CD8-positive, alpha-beta memory T cell (primary cell): ENCODE data around the gene CNPY4. TPM values are rescaled to one million over a fixed set of nuclear protein-coding genes. Genes with fewer than 3 reads are reported as not detected.

Source experiments
- CTCF ChIA-PET: fragments of 350-600 bp; sonication (Branson Sonifier 250); formaldehyde crosslinking; loops from one replicate; lab custom pipeline; 2021; ENCODE audit warnings: antibody characterized with exemption; lab: Charles Lee
- POLR2A ChIA-PET: fragments of 350-600 bp; sonication (Branson Sonifier 250); formaldehyde crosslinking; loops from one replicate; lab custom pipeline; 2021; ENCODE audit warnings: antibody characterized with exemption; lab: Charles Lee
- DNase-seq, 5 donors: peaks; one replicate each; pipeline versions ENCODE4 v3.0.0 to v3.0.0-alpha.2; 2020 to 2022; ENCODE audit warnings: mixed read lengths in 1 of 5
- H3K27ac ChIP-seq: one replicate; pipeline ENCODE4 v1.7.0; 2013; ENCODE audit warnings: low read depth, mild to moderate bottlenecking, low read length, moderate library complexity
- H3K27me3 ChIP-seq: 2 replicates; pipeline ENCODE4 v1.7.0; 2013; ENCODE audit warnings: low read length, mild to moderate bottlenecking; ENCODE audit not compliant: insufficient read depth, poor library complexity, severe bottlenecking
- H3K36me3 ChIP-seq: 2 replicates; pipeline ENCODE4 v1.7.0; 2013; ENCODE audit warnings: mild to moderate bottlenecking, low read length, moderate library complexity; ENCODE audit not compliant: insufficient read depth
- H3K4me1 ChIP-seq: 2 replicates; pipeline ENCODE4 v1.7.0; 2013; ENCODE audit warnings: mild to moderate bottlenecking, low read length, moderate library complexity; ENCODE audit not compliant: insufficient read depth
- H3K4me3 ChIP-seq: 2 replicates; pipeline ENCODE4 v1.7.0; 2013; ENCODE audit warnings: mild to moderate bottlenecking, low read length
- H3K9me3 ChIP-seq: 2 replicates; pipeline ENCODE4 v1.7.0; 2013; ENCODE audit warnings: mild to moderate bottlenecking, low read length
- H3K27ac Mint-ChIP-seq, 8 donors: one replicate each; pipeline ENCODE4 v1.8.0; 2020 to 2021; ENCODE audit warnings: mixed read lengths in 8 of 8, mild to moderate bottlenecking in 6 of 8, inconsistent platforms in 3 of 8, moderate library complexity in 3 of 8
- H3K27me3 Mint-ChIP-seq, 2 donors: one replicate each; pipeline ENCODE4 v1.8.0; 2020 to 2021; ENCODE audit warnings: mixed read lengths in 2 of 2, mild to moderate bottlenecking in 1 of 2, moderate library complexity in 1 of 2
- H3K36me3 Mint-ChIP-seq, 3 donors: one replicate each; pipeline ENCODE4 v1.8.0; 2020 to 2021; ENCODE audit warnings: mixed read lengths in 3 of 3, inconsistent platforms in 1 of 3, mild to moderate bottlenecking in 1 of 3
- H3K4me1 Mint-ChIP-seq, 3 donors: one replicate each; pipeline ENCODE4 v1.8.0; 2020 to 2021; ENCODE audit warnings: mixed read lengths in 3 of 3, inconsistent platforms in 1 of 3, mild to moderate bottlenecking in 1 of 3
- H3K4me3 Mint-ChIP-seq, 7 donors: one replicate each; pipeline ENCODE4 v1.8.0; 2020 to 2021; ENCODE audit warnings: mixed read lengths in 7 of 7, mild to moderate bottlenecking in 6 of 7, moderate library complexity in 4 of 7, inconsistent platforms in 2 of 7
- H3K9me3 Mint-ChIP-seq, 5 donors: one replicate each; pipeline ENCODE4 v1.8.0; 2020 to 2022; ENCODE audit warnings: mixed read lengths in 5 of 5, mild to moderate bottlenecking in 3 of 5, moderate library complexity in 2 of 5, inconsistent platforms in 1 of 5
- polyA plus RNA-seq: library from polyadenylated mRNA; unstranded; fragments of 300-500 nt; fragmentation: Illumina TruSeq; gene quantifications from one replicate; pipeline ENCODE4 v1.2.3, GENCODE V29; 2021
- total RNA-seq, 2 experiments: library from RNA; stranded (reverse); gene quantifications; one replicate each; pipeline ENCODE4 v1.2.3, GENCODE V29; 2021

Gene CNPY4
- total and polyA plus RNA-seq, 3 experiments from 2014 or later: 18.9 to 24.1 (median 19.0) TPM

DNA sequence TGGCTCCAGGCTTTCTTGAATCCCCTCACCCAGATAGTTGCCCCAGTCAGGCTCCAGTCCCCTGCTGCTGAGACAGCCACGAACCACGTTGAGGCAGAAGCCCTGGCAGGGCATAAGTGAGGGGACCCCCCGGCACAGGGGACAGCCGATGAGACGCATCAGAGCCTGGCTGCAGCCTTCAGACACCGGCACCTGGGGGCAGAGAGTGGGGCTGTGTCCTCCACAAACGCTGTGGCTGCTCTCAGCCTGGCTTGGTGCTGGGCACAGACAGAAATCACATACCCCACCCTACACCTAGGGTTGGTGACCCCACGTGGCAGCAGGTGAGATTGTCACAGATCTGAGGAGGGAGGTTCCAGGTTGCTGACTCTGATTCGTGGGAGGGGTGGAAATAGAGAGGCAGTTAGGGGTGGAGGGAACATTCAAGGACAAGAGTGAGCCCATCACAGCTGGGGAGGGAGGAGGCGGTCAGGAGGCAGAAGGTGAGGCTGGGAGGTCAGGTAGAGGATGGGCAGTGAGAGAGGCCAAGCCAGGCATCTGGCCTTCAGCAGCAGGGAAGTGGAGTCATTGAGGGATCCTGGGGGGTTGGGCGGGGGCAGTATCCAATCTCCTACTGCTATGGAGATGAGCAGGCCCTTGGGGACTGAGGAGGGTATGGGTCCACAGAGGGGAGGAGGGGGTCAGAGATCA is 54.5 kb downstream of the CNPY4 start:
- POLR2A ChIA-PET: no interaction called here
- H3K4me1 ChIP-seq: peaks cover 41% of the 10 kb centered on the region
- H3K4me1 Mint-ChIP-seq: peaks cover 22 to 42% (median 25%) of the 10 kb centered on the region in 3 donors

DNA sequence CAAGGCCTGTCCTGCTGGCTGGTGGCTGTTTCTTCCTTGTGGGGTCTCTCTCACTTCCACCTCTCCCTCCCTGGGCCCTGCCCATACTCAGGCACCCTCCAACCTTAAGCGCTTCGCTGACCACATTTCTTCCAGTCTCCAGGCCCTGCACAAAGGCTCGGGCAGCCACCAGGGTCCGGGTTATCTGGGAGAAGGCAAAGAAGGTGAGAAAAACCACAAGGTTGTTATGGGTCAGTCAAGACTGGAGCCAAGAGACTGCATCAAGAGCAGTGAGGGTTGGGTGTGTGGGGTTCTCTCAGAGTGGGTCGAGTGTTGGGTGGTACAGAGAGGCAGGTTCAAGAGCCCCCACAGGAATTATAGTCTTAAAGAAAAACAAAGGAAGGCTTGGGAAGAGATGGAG is 55.1 kb downstream of the CNPY4 start:
- Mint-ChIP-seq H3K36me3 (peaks cover 0 to 1% (median 0%) of the 10 kb centered on the region in 3 donors), H3K4me1 (peaks cover 20 to 37% (median 25%) of the 10 kb centered on the region in 3 donors), H3K27me3 (peaks cover 8 to 10% of the 10 kb centered on the region in 2 donors), H3K9me3 (no peaks in the 10 kb centered on the region), H3K27ac (peak overlapping the region in 1 of 8 donors; percentile 10), H3K4me3 (no peak overlapping the region)
- Histone ChIP-seq H3K4me1 (peaks cover 34% of the 10 kb centered on the region), H3K27me3 (peaks cover 8% of the 10 kb centered on the region), H3K9me3 (no peaks in the 10 kb centered on the region), H3K4me3 (no peak overlapping the region), H3K27ac (no peak overlapping the region), H3K36me3 (no peaks in the 10 kb centered on the region)
- POLR2A ChIA-PET: no interaction called here
- no peak for DNase-seq
- CTCF ChIA-PET: no interaction called here

More for the DNA sequence above, 54.5 kb downstream of the CNPY4 start:
- DNase-seq: no peak
- Histone ChIP-seq H3K36me3 (no peaks in the 10 kb centered on the region), H3K9me3 (no peaks in the 10 kb centered on the region), H3K4me3 (no peak overlapping the region), H3K27ac (no peak overlapping the region), H3K27me3 (peaks cover 8% of the 10 kb centered on the region)
- H3K27ac Mint-ChIP-seq: no peak overlapping the region
- H3K27me3 Mint-ChIP-seq: peaks cover 8 to 12% of the 10 kb centered on the region in 2 donors
- H3K9me3 Mint-ChIP-seq: no peaks in the 10 kb centered on the region
- peak overlapping the region in 1 of 7 donors; percentile 29 for H3K4me3 Mint-ChIP-seq
- H3K36me3 Mint-ChIP-seq: peaks cover 0 to 1% (median 0%) of the 10 kb centered on the region in 3 donors
- CTCF ChIA-PET: no interaction called here

Other genes with a start within 250 kb of the CNPY4 start
- under 1 TPM in 1 of 2 experiments, not detected in 1; 0.26 TPM for gene OR2AE1, start 242.6 kb upstream of the CNPY4 start, total RNA-seq
- gene OR2AE1, start 242.6 kb upstream of the CNPY4 start, polyA plus RNA-seq: not detected
- 10 to 100 TPM; 30.0 to 31.0 TPM for gene TRIM4, start 200.1 kb upstream of the CNPY4 start, total RNA-seq
- gene TRIM4, start 200.1 kb upstream of the CNPY4 start, polyA plus RNA-seq: 25.8 TPM
- gene GJC3, start 190.0 kb upstream of the CNPY4 start, total RNA-seq: under 1 TPM in 1 of 2 experiments, not detected in 1; 0.20 TPM
- gene GJC3, start 190.0 kb upstream of the CNPY4 start, polyA plus RNA-seq: not detected
- not detected for gene AZGP1, start 143.6 kb upstream of the CNPY4 start, total RNA-seq
- gene AZGP1, start 143.6 kb upstream of the CNPY4 start, polyA plus RNA-seq: not detected
- gene ZKSCAN1, start 104.0 kb upstream of the CNPY4 start, total RNA-seq: 10 to 100 TPM; 48.4 to 53.4 TPM
- gene ZKSCAN1, start 104.0 kb upstream of the CNPY4 start, polyA plus RNA-seq: 57.9 TPM
- gene ZSCAN21, start 69.9 kb upstream of the CNPY4 start, total RNA-seq: 10 to 100 TPM; 10.7 to 11.3 TPM
- gene ZSCAN21, start 69.9 kb upstream of the CNPY4 start, polyA plus RNA-seq: 8.2 TPM
- 10 to 100 TPM; 26.8 to 27.9 TPM for gene ZNF3, start 37.9 kb upstream of the CNPY4 start, total RNA-seq
- 29.8 TPM for gene ZNF3, start 37.9 kb upstream of the CNPY4 start, polyA plus RNA-seq
- 100 to 1,000 TPM; 110 to 111 TPM for gene COPS6, start 30.7 kb upstream of the CNPY4 start, total RNA-seq
- gene COPS6, start 30.7 kb upstream of the CNPY4 start, polyA plus RNA-seq: 144 TPM
- gene MCM7, start 18.2 kb upstream of the CNPY4 start, total RNA-seq: 100 to 1,000 TPM; 440 to 452 TPM
- gene MCM7, start 18.2 kb upstream of the CNPY4 start, polyA plus RNA-seq: 28.9 TPM
- gene AP4M1, start 18.0 kb upstream of the CNPY4 start, total RNA-seq: 10 to 100 TPM; 13.8 to 17.3 TPM
- 5.2 TPM for gene AP4M1, start 18.0 kb upstream of the CNPY4 start, polyA plus RNA-seq
- gene TAF6, start 276 bp upstream of the CNPY4 start, total RNA-seq: 10 to 100 TPM; 75.7 to 82.3 TPM
- gene TAF6, start 276 bp upstream of the CNPY4 start, polyA plus RNA-seq: 39.8 TPM
- 1 to 10 TPM; 4.4 TPM for gene MBLAC1, start 7.3 kb downstream of the CNPY4 start, total RNA-seq
- 2.3 TPM for gene MBLAC1, start 7.3 kb downstream of the CNPY4 start, polyA plus RNA-seq
- 100 to 1,000 TPM; 125 to 130 TPM for gene LAMTOR4, start 29.3 kb downstream of the CNPY4 start, total RNA-seq
- gene LAMTOR4, start 29.3 kb downstream of the CNPY4 start, polyA plus RNA-seq: 386 TPM
- gene TRAPPC14, start 39.1 kb downstream of the CNPY4 start, total RNA-seq: 10 to 100 TPM; 30.5 to 33.2 TPM
- 3.4 TPM for gene TRAPPC14, start 39.1 kb downstream of the CNPY4 start, polyA plus RNA-seq
- 1 to 10 TPM; 1.0 to 1.6 TPM for gene GAL3ST4, start 49.0 kb downstream of the CNPY4 start, total RNA-seq
- 0.52 TPM for gene GAL3ST4, start 49.0 kb downstream of the CNPY4 start, polyA plus RNA-seq
- 1 to 10 TPM; 1.6 to 2.1 TPM for gene GPC2, start 57.7 kb downstream of the CNPY4 start, total RNA-seq
- gene GPC2, start 57.7 kb downstream of the CNPY4 start, polyA plus RNA-seq: not detected
- 1 to 10 TPM; 5.0 to 5.1 TPM for gene STAG3, start 58.3 kb downstream of the CNPY4 start, total RNA-seq
- gene STAG3, start 58.3 kb downstream of the CNPY4 start, polyA plus RNA-seq: 1.5 TPM
- gene PVRIG, start 100.3 kb downstream of the CNPY4 start, total RNA-seq: 10 to 100 TPM; 23.9 to 24.5 TPM
- gene PVRIG, start 100.3 kb downstream of the CNPY4 start, polyA plus RNA-seq: 131 TPM
- gene SPDYE3, start 188.1 kb downstream of the CNPY4 start, total RNA-seq: not detected
- 9.8 TPM for gene SPDYE3, start 188.1 kb downstream of the CNPY4 start, polyA plus RNA-seq
- gene PILRB, start 238.5 kb downstream of the CNPY4 start, total RNA-seq: 10 to 100 TPM; 33.5 to 33.7 TPM
- gene PILRB, start 238.5 kb downstream of the CNPY4 start, polyA plus RNA-seq: 18.1 TPM